NCI-H446 treated with DMSO at 0.1 percent for 48 hours (cell line): Measurements from ENCODE around the gene DHDH.

ENCODE experiments used
- DNase-seq: peaks from one replicate; lab custom pipeline; 2025; lab: John Stamatoyannopoulos, UW

Gene DHDH

GRCh38 chr19:48950830-48951519 is 17.5 kb downstream of the DHDH start:
- no peak for DNase-seq

GRCh38 chr19:48953141-48953540 is 19.6 kb downstream of the DHDH start:
- DNase-seq, result no peak

GRCh38 chr19:48953990-48954594 is 20.6 kb downstream of the DHDH start:
- no peak for DNase-seq

- peak; percentile 96 for DNase-seq
Observed at GRCh38 chr19:48954595-48955307, 21.3 kb downstream of the DHDH start, which contains the start of gene BAX. BAX (plus strand) TSS chr19:48954875; CDS start chr19:48954929, 54 bp downstream.

- no peak for DNase-seq
Observed at GRCh38 chr19:48955308-48955958, 21.9 kb downstream of the DHDH start.

- no peak for DNase-seq
Observed at GRCh38 chr19:48958006-48958405, 24.5 kb downstream of the DHDH start.

- DNase-seq, result no peak
Observed at GRCh38 chr19:48959341-48960239, 26.1 kb downstream of the DHDH start.

GRCh38 chr19:48961051-48961649 is 27.7 kb downstream of the DHDH start:
- no peak for DNase-seq

- no peak for DNase-seq
Observed at GRCh38 chr19:48961673-48962028, 28.2 kb downstream of the DHDH start.

- DNase-seq, result no peak
Observed at GRCh38 chr19:48962029-48962848, 28.7 kb downstream of the DHDH start.

GRCh38 chr19:48962849-48963165 is 29.3 kb downstream of the DHDH start:
- no peak for DNase-seq

- no peak for DNase-seq
Observed at GRCh38 chr19:48963371-48964204, 30.1 kb downstream of the DHDH start.

GRCh38 chr19:48964205-48965039 is 30.9 kb downstream of the DHDH start:
- DNase-seq, result no peak

- DNase-seq, result peak; percentile 91
Observed at GRCh38 chr19:48965040-48965805, 31.7 kb downstream of the DHDH start, which contains the start of gene FTL. FTL (plus strand) TSS chr19:48965309; CDS start chr19:48965508, 199 bp downstream.

GRCh38 chr19:48965806-48966540 is 32.5 kb downstream of the DHDH start:
- peak; percentile 75 for DNase-seq

GRCh38 chr19:48966541-48967345 is 33.2 kb downstream of the DHDH start:
- DNase-seq, result no peak
